Measurements from ENCODE around the gene PLCB4.

The PLCB4 gene

DNA sequence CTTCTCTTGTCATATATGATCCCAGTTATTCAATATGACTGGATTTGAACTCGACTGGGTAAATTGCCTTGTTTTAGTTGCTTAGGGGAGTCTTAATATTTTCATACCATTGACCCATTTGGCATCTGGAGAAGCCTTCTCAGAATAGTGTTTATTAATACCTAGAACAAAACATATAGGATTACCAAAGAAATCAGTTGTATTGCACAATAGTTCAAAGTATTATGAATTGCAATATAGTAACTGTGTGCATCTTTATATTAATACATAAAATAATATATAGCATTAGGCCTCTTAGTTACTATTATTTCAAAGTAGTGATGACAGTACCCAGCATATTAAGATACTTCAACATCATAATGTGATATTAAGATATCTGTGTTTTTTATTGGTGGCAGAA, 177.8 kb downstream of the PLCB4 start:
- Histone ChIP-seq H3K27ac (ENCODE audit: low read depth, low read length) (no peak overlapping the region), H3K9me3 (ENCODE audit: insufficient read depth, low read depth, low read length) (no peaks in the 10 kb centered on the region), H2BK120ac (ENCODE audit: insufficient read depth, low read length, poor library complexity) (no peak overlapping the region), H4K91ac (ENCODE audit: low read depth, low read length) (no peak overlapping the region), H3K4me1 (ENCODE audit: control insufficient read depth in 1 of 2, insufficient read depth in 2 of 2, low read length in 2 of 2) (no peaks in the 10 kb centered on the region), H4K12ac (ENCODE audit: low read depth, low read length) (no peak overlapping the region), H2AFZ (ENCODE audit: insufficient read depth, low read length, poor library complexity) (no peak overlapping the region), H3K36me3 (ENCODE audit: control insufficient read depth in 1 of 2, insufficient read depth in 2 of 2, low read length in 2 of 2) (no peaks in the 10 kb centered on the region), H4K8ac (ENCODE audit: low read depth, low read length) (no peak overlapping the region), H3K79me2 (ENCODE audit: control insufficient read depth, insufficient read depth, low read length, poor library complexity) (no peaks in the 10 kb centered on the region), H3K4me3 (ENCODE audit: low read depth, low read length) (no peak overlapping the region), H3K14ac (ENCODE audit: low read length) (no peak overlapping the region), H3K4ac (ENCODE audit: low read depth, low read length) (no peak overlapping the region), H3K79me1 (ENCODE audit: low read length) (no peaks in the 10 kb centered on the region), H3K27me3 (ENCODE audit: insufficient read depth, low read length) (no peaks in the 10 kb centered on the region), H2AK5ac (ENCODE audit: low read length) (no peak overlapping the region), H2BK5ac (ENCODE audit: low read depth, low read length, poor library complexity) (no peak overlapping the region), H3K18ac (ENCODE audit: low read length) (no peak overlapping the region), H3K23ac (ENCODE audit: low read length) (no peak overlapping the region), H2BK12ac (ENCODE audit: low read length) (no peak overlapping the region), H3K4me2 (ENCODE audit: low read length) (no peak overlapping the region), H3K9ac (ENCODE audit: low read length) (no peak overlapping the region)
- no CpG with 5 or more reads among the region's 1 CpG for WGBS (ENCODE audit: extremely low coverage, insufficient coverage, insufficient read length)
- DNase-seq, result no peak

- Histone ChIP-seq H3K9ac (ENCODE audit: low read length) (no peak overlapping the region), H3K9me3 (ENCODE audit: insufficient read depth, low read depth, low read length) (no peaks in the 10 kb centered on the region), H3K23ac (ENCODE audit: low read length) (no peak overlapping the region), H3K14ac (ENCODE audit: low read length) (no peak overlapping the region), H3K27ac (ENCODE audit: low read depth, low read length) (no peak overlapping the region), H3K79me1 (ENCODE audit: low read length) (no peaks in the 10 kb centered on the region), H3K4ac (ENCODE audit: low read depth, low read length) (no peak overlapping the region), H3K4me2 (ENCODE audit: low read length) (no peak overlapping the region), H3K36me3 (ENCODE audit: control insufficient read depth in 1 of 2, insufficient read depth in 2 of 2, low read length in 2 of 2) (no peaks in the 10 kb centered on the region), H3K4me3 (ENCODE audit: low read depth, low read length) (no peak overlapping the region), H3K4me1 (ENCODE audit: control insufficient read depth in 1 of 2, insufficient read depth in 2 of 2, low read length in 2 of 2) (no peaks in the 10 kb centered on the region), H2AFZ (ENCODE audit: insufficient read depth, low read length, poor library complexity) (no peak overlapping the region), H3K27me3 (ENCODE audit: insufficient read depth, low read length) (no peaks in the 10 kb centered on the region), H4K91ac (ENCODE audit: low read depth, low read length) (no peak overlapping the region), H4K8ac (ENCODE audit: low read depth, low read length) (no peak overlapping the region), H2BK5ac (ENCODE audit: low read depth, low read length, poor library complexity) (no peak overlapping the region), H2BK120ac (ENCODE audit: insufficient read depth, low read length, poor library complexity) (no peak overlapping the region), H3K79me2 (ENCODE audit: control insufficient read depth, insufficient read depth, low read length, poor library complexity) (no peaks in the 10 kb centered on the region), H2AK5ac (ENCODE audit: low read length) (no peak overlapping the region), H3K18ac (ENCODE audit: low read length) (no peak overlapping the region), H2BK12ac (ENCODE audit: low read length) (no peak overlapping the region), H4K12ac (ENCODE audit: low read depth, low read length) (no peak overlapping the region)
- DNase-seq, result no peak
- WGBS (ENCODE audit: extremely low coverage, insufficient coverage, insufficient read length), result no CpG with 5 or more reads among the region's 1 CpG
Observed at GRCh38 chr20:9250511-9250910, 181.6 kb downstream of the PLCB4 start.

DNA sequence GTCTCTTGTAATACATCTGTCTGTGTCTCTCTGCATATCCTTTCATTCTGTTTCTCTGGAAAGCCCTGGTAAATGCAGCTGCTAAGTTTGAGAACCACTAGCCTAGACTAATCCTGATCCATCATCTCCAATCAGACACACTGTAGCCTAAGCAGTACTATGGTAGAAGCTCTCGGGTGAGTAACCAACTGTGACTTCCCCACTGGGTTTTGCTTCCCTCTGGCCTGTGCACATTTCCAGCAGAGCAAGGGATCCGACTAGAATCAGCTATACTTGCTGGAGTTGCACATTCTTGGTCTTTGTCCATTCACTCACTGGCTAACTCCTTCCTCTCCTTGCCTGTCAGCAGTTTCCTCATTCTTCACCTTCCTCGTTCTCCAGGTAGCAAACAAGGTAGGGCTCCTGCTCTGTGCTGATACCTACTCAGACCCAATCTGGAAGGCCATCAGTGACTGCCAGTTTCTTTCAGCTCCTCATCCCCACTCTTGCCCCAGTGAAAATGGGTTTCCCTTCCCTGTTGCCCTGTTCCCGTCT, 184.2 kb downstream of the PLCB4 start:
- H3K9ac ChIP-seq (ENCODE audit: low read length), result no peak overlapping the region
- no peak overlapping the region for H3K27ac ChIP-seq (ENCODE audit: low read depth, low read length)
- no CpG with 5 or more reads among the region's 4 CpGs for WGBS (ENCODE audit: extremely low coverage, insufficient coverage, insufficient read length)
- H2AFZ ChIP-seq (ENCODE audit: insufficient read depth, low read length, poor library complexity), result no peak overlapping the region
- no peak for DNase-seq
- H3K9me3 ChIP-seq (ENCODE audit: insufficient read depth, low read depth, low read length), result no peaks in the 10 kb centered on the region
- no peaks in the 10 kb centered on the region for H3K27me3 ChIP-seq (ENCODE audit: insufficient read depth, low read length)
- no peaks in the 10 kb centered on the region for H3K79me1 ChIP-seq (ENCODE audit: low read length)
- H3K14ac ChIP-seq (ENCODE audit: low read length), result no peak overlapping the region
- no peak overlapping the region for H4K8ac ChIP-seq (ENCODE audit: low read depth, low read length)
- no peak overlapping the region for H3K4me2 ChIP-seq (ENCODE audit: low read length)
- no peak overlapping the region for H2BK12ac ChIP-seq (ENCODE audit: low read length)
- no peak overlapping the region for H4K91ac ChIP-seq (ENCODE audit: low read depth, low read length)
- no peaks in the 10 kb centered on the region for H3K36me3 ChIP-seq (ENCODE audit: control insufficient read depth in 1 of 2, insufficient read depth in 2 of 2, low read length in 2 of 2)
- no peak overlapping the region for H3K18ac ChIP-seq (ENCODE audit: low read length)
- no peak overlapping the region for H2BK5ac ChIP-seq (ENCODE audit: low read depth, low read length, poor library complexity)
- no peak overlapping the region for H3K4ac ChIP-seq (ENCODE audit: low read depth, low read length)
- no peak overlapping the region for H3K23ac ChIP-seq (ENCODE audit: low read length)
- H4K12ac ChIP-seq (ENCODE audit: low read depth, low read length), result no peak overlapping the region
- no peaks in the 10 kb centered on the region for H3K4me1 ChIP-seq (ENCODE audit: control insufficient read depth in 1 of 2, insufficient read depth in 2 of 2, low read length in 2 of 2)
- no peak overlapping the region for H3K4me3 ChIP-seq (ENCODE audit: low read depth, low read length)
- no peaks in the 10 kb centered on the region for H3K79me2 ChIP-seq (ENCODE audit: control insufficient read depth, insufficient read depth, low read length, poor library complexity)
- no peak overlapping the region for H2AK5ac ChIP-seq (ENCODE audit: low read length)
- no peak overlapping the region for H2BK120ac ChIP-seq (ENCODE audit: insufficient read depth, low read length, poor library complexity)

- no peaks in the 10 kb centered on the region for H3K27me3 ChIP-seq (ENCODE audit: insufficient read depth, low read length)
- H3K9me3 ChIP-seq (ENCODE audit: insufficient read depth, low read depth, low read length), result no peaks in the 10 kb centered on the region
Observed at GRCh38 chr20:9255171-9255570, 186.3 kb downstream of the PLCB4 start.

More at GRCh38 chr20:9255171-9255570, 186.3 kb downstream of the PLCB4 start:
- Histone ChIP-seq H3K23ac (ENCODE audit: low read length) (no peak overlapping the region), H4K91ac (ENCODE audit: low read depth, low read length) (no peak overlapping the region), H2AK5ac (ENCODE audit: low read length) (no peak overlapping the region), H3K4me3 (ENCODE audit: low read depth, low read length) (no peak overlapping the region), H4K12ac (ENCODE audit: low read depth, low read length) (no peak overlapping the region), H4K8ac (ENCODE audit: low read depth, low read length) (no peak overlapping the region), H3K18ac (ENCODE audit: low read length) (no peak overlapping the region), H3K4ac (ENCODE audit: low read depth, low read length) (no peak overlapping the region), H3K79me1 (ENCODE audit: low read length) (no peaks in the 10 kb centered on the region), H3K9ac (ENCODE audit: low read length) (no peak overlapping the region), H3K14ac (ENCODE audit: low read length) (no peak overlapping the region), H2BK120ac (ENCODE audit: insufficient read depth, low read length, poor library complexity) (no peak overlapping the region), H3K36me3 (ENCODE audit: control insufficient read depth in 1 of 2, insufficient read depth in 2 of 2, low read length in 2 of 2) (no peaks in the 10 kb centered on the region), H2BK12ac (ENCODE audit: low read length) (no peak overlapping the region), H2AFZ (ENCODE audit: insufficient read depth, low read length, poor library complexity) (no peak overlapping the region), H3K27ac (ENCODE audit: low read depth, low read length) (no peak overlapping the region), H3K79me2 (ENCODE audit: control insufficient read depth, insufficient read depth, low read length, poor library complexity) (no peaks in the 10 kb centered on the region), H3K4me1 (ENCODE audit: control insufficient read depth in 1 of 2, insufficient read depth in 2 of 2, low read length in 2 of 2) (no peaks in the 10 kb centered on the region), H2BK5ac (ENCODE audit: low read depth, low read length, poor library complexity) (no peak overlapping the region), H3K4me2 (ENCODE audit: low read length) (no peak overlapping the region)
- WGBS (ENCODE audit: extremely low coverage, insufficient coverage, insufficient read length), result no CpG with 5 or more reads among the region's 1 CpG
- DNase-seq, result no peak
